WTC11 (cell line): ENCODE data around the gene RBM24. TPM values are rescaled to one million over a fixed set of nuclear protein-coding genes. Genes with fewer than 3 reads are reported as not detected.

ENCODE experiments used
- ATAC-seq: fragments of 200-7000 bp; cut with Tn5 transposase; 2 replicates; pipeline ENCODE4 v1.10.0; 2021; ENCODE audit warnings: mild to moderate bottlenecking, moderate library complexity
- CTCF ChIA-PET: fragments of 300-600 bp; sonication (Branson Sonifier 250); formaldehyde crosslinking; loops from one replicate; lab custom pipeline; 2021; ENCODE audit warnings: antibody characterized with exemption; lab: Charles Lee
- POLR2A ChIA-PET: fragments of 350-600 bp; sonication (Branson Sonifier 250); formaldehyde crosslinking; loops from one replicate; lab custom pipeline; 2021; ENCODE audit warnings: antibody characterized with exemption; lab: Charles Lee
- DNase-seq: peaks from one replicate; pipeline ENCODE4 v3.0.0; 2021; ENCODE audit warnings: low spot score
- H3K27ac Mint-ChIP-seq: 2 replicates; pipeline ENCODE4 v1.8.0; 2021; ENCODE audit warnings: mixed read lengths
- H3K27me3 Mint-ChIP-seq: 2 replicates; pipeline ENCODE4 v1.8.0; 2021; ENCODE audit warnings: low read depth, mild to moderate bottlenecking, moderate library complexity, mixed read lengths
- H3K36me3 Mint-ChIP-seq: 2 replicates; pipeline ENCODE4 v1.8.0; 2021; ENCODE audit warnings: mixed read lengths
- H3K4me1 Mint-ChIP-seq: 2 replicates; pipeline ENCODE4 v1.8.0; 2022; ENCODE audit warnings: mixed read lengths
- H3K4me3 Mint-ChIP-seq: 2 replicates; pipeline ENCODE4 v1.8.0; 2021; ENCODE audit warnings: mild to moderate bottlenecking, moderate library complexity, mixed read lengths
- H3K9me3 Mint-ChIP-seq: 2 replicates; pipeline ENCODE4 v1.8.0; 2021; ENCODE audit warnings: mixed read lengths
- ATF1 ChIP-seq: sonication (generic); formaldehyde crosslinking; IDR thresholded peaks from 2 replicates; pipeline ENCODE4 v1.8.1; 2023; ENCODE audit warnings: mild to moderate bottlenecking, moderate library complexity, missing genetic modification reagents
- CBFB ChIP-seq: sonication (generic); formaldehyde crosslinking; IDR thresholded peaks from 2 replicates; pipeline ENCODE4 v1.8.1; 2022; ENCODE audit warnings: mild to moderate bottlenecking, low read depth, missing genetic modification reagents
- CREB1 ChIP-seq: sonication (generic); formaldehyde crosslinking; IDR thresholded peaks from 2 replicates; pipeline ENCODE4 v1.8.0; 2023; ENCODE audit warnings: mild to moderate bottlenecking, missing genetic modification reagents
- ELF4 ChIP-seq: sonication (generic); formaldehyde crosslinking; IDR thresholded peaks from 2 replicates; pipeline ENCODE4 v1.8.1; 2022; ENCODE audit warnings: low read depth, mild to moderate bottlenecking, moderate library complexity, missing genetic modification reagents
- ETV6 ChIP-seq: sonication (generic); formaldehyde crosslinking; IDR thresholded peaks from 2 replicates; pipeline ENCODE4 v1.8.1; 2022; ENCODE audit warnings: mild to moderate bottlenecking, missing genetic modification reagents
- JUN ChIP-seq: sonication (generic); formaldehyde crosslinking; IDR thresholded peaks from 2 replicates; pipeline ENCODE4 v1.8.0; 2023; ENCODE audit warnings: mild to moderate bottlenecking, missing genetic modification reagents
- NFATC4 ChIP-seq: fragments of 250-450 bp; sonication (Bioruptor Pico); IDR thresholded peaks from 2 replicates; pipeline ENCODE4 v1.9.0; 2021; ENCODE audit warnings: mild to moderate bottlenecking
- SMAD4 ChIP-seq: sonication (generic); formaldehyde crosslinking; IDR thresholded peaks from 2 replicates; pipeline ENCODE4 v1.8.0; 2022; ENCODE audit warnings: mild to moderate bottlenecking, missing genetic modification reagents
- SP1 ChIP-seq: sonication (generic); formaldehyde crosslinking; conservative IDR thresholded peaks from 2 replicates; pipeline ENCODE4 v1.8.1; 2022; ENCODE audit warnings: missing genetic modification reagents
- ZBTB21 ChIP-seq: sonication (generic); formaldehyde crosslinking; IDR thresholded peaks from 2 replicates; pipeline ENCODE4 v1.8.1; 2023; ENCODE audit warnings: mild to moderate bottlenecking, missing genetic modification reagents, borderline replicate concordance
- ZNF232 ChIP-seq: sonication (generic); formaldehyde crosslinking; IDR thresholded peaks from 2 replicates; pipeline ENCODE4 v1.8.0; 2022; ENCODE audit warnings: mild to moderate bottlenecking, missing genetic modification reagents
- ZNF263 ChIP-seq: sonication (generic); formaldehyde crosslinking; IDR thresholded peaks from 2 replicates; pipeline ENCODE4 v1.8.1; 2022; ENCODE audit warnings: low read depth, mild to moderate bottlenecking, moderate library complexity, missing genetic modification reagents
- ZNF423 ChIP-seq: fragments of 250-450 bp; sonication (Bioruptor Pico); IDR thresholded peaks from 2 replicates; pipeline ENCODE4 v2.1.2; 2022; ENCODE audit warnings: mild to moderate bottlenecking, moderate library complexity
- ZNF671 ChIP-seq: fragments of 250-450 bp; sonication (Bioruptor Pico); IDR thresholded peaks from 2 replicates; pipeline ENCODE4 v1.8.0; 2021; ENCODE audit warnings: mild to moderate bottlenecking
- total RNA-seq: library from RNA; stranded (reverse); gene quantifications from 3 replicates; pipeline ENCODE4 v1.2.3, GENCODE V29; 2021
- TF ChIP-seq, protein P1 (sequence below): sonication (generic); formaldehyde crosslinking; IDR thresholded peaks from 2 replicates; pipeline ENCODE4 v1.8.0; 2022; ENCODE audit warnings: mild to moderate bottlenecking, missing genetic modification reagents
- TF ChIP-seq, protein P2 (sequence below): fragments of 250-450 bp; sonication (Bioruptor Pico); conservative IDR thresholded peaks from 2 replicates; pipeline ENCODE4 v1.9.0; 2021; ENCODE audit warnings: mild to moderate bottlenecking
- TF ChIP-seq, protein P3 (sequence below): fragments of 250-450 bp; sonication (Bioruptor Pico); IDR thresholded peaks from 2 replicates; pipeline ENCODE4 v1.8.0; 2021; ENCODE audit warnings: mild to moderate bottlenecking
- TF ChIP-seq, protein P4 (sequence below): fragments of 250-450 bp; sonication (Bioruptor Pico); IDR thresholded peaks from 2 replicates; pipeline ENCODE4 v2.1.2; 2022; ENCODE audit warnings: mild to moderate bottlenecking, moderate library complexity
- TF ChIP-seq, protein P5 (sequence below): fragments of 250-450 bp; sonication (Bioruptor Pico); IDR thresholded peaks from 2 replicates; pipeline ENCODE4 v1.9.0; 2021; ENCODE audit warnings: mild to moderate bottlenecking
- TF ChIP-seq, protein P6 (sequence below): sonication (generic); formaldehyde crosslinking; IDR thresholded peaks from 2 replicates; pipeline ENCODE4 v1.8.0; 2022; ENCODE audit warnings: mild to moderate bottlenecking, missing genetic modification reagents
- TF ChIP-seq, protein P7 (sequence below): sonication (generic); formaldehyde crosslinking; IDR thresholded peaks from 2 replicates; pipeline ENCODE4 v1.8.1; 2023; ENCODE audit warnings: mild to moderate bottlenecking, missing genetic modification reagents

The RBM24 gene
- total RNA-seq, 1 experiment from 2014 or later: 0.63 TPM

DNA sequence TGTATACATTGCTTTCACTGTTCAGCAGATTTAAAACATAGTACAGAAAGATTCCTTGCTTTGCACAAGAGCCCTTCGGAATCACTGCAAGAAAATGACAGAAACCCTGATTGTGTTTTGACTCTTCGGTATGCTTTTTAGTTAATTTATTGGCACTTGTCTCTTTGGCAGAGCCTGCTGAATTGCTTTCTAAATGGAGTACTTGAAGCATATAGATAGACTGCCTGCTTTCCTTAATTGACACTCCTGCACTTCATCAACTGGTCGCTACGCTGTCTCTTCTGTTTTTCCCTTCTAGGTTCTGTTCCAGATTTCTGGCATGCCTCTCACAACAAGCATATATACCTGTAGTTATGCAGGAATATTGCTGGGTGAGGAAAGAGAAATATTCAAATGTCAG is 22.4 kb upstream of the RBM24 start (continued):
- TF ChIP-seq, protein P1, sequence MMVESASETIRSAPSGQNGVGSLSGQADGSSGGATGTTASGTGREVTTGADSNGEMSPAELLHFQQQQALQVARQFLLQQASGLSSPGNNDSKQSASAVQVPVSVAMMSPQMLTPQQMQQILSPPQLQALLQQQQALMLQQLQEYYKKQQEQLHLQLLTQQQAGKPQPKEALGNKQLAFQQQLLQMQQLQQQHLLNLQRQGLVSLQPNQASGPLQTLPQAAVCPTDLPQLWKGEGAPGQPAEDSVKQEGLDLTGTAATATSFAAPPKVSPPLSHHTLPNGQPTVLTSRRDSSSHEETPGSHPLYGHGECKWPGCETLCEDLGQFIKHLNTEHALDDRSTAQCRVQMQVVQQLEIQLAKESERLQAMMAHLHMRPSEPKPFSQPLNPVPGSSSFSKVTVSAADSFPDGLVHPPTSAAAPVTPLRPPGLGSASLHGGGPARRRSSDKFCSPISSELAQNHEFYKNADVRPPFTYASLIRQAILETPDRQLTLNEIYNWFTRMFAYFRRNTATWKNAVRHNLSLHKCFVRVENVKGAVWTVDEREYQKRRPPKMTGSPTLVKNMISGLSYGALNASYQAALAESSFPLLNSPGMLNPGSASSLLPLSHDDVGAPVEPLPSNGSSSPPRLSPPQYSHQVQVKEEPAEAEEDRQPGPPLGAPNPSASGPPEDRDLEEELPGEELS (CRISPR knock-in tag): no peak
- TF ChIP-seq ETV6 (no peak), SP1 (CRISPR knock-in tag) (no peak), ELF4 (CRISPR knock-in tag) (no peak), CBFB (CRISPR knock-in tag) (no peak), ZNF263 (CRISPR knock-in tag) (no peak), JUN (CRISPR knock-in tag) (no peak)
- TF ChIP-seq, protein P2, sequence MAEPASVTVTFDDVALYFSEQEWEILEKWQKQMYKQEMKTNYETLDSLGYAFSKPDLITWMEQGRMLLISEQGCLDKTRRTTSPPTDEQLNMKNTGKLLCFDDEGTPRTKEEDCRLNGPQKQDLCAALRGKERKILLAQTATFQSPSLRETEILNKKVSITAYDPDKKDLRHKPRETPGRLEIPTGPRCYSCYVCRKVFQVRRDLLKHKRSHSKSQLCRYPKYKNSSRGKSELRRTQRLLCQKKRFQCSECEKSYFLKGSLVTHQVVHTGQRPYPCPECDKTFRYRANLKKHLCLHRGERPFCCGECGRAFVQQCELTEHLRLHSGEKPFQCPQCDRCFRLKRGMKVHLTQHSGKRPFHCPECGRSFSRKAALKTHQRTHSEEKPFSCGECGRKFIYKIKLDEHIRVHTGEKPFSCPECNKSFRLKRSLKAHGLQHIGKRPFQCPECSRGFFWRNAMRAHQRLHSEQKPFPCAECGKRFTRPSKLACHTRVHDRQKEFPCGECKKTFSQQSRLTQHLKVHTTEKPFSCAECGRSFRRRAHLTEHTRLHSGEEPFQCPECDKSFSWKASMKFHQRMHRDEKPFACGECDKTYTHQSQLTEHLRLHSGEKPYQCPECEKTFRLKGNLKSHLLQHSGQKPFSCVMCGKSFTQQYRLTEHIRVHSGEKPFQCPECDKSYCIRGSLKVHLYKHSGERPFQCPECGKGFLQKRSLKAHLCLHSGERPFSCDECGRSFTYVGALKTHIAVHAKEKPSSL: no peak
- TF ChIP-seq, protein P3, sequence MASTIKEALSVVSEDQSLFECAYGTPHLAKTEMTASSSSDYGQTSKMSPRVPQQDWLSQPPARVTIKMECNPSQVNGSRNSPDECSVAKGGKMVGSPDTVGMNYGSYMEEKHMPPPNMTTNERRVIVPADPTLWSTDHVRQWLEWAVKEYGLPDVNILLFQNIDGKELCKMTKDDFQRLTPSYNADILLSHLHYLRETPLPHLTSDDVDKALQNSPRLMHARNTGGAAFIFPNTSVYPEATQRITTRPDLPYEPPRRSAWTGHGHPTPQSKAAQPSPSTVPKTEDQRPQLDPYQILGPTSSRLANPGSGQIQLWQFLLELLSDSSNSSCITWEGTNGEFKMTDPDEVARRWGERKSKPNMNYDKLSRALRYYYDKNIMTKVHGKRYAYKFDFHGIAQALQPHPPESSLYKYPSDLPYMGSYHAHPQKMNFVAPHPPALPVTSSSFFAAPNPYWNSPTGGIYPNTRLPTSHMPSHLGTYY (CRISPR knock-in tag): no peak
- TF ChIP-seq, protein P4, sequence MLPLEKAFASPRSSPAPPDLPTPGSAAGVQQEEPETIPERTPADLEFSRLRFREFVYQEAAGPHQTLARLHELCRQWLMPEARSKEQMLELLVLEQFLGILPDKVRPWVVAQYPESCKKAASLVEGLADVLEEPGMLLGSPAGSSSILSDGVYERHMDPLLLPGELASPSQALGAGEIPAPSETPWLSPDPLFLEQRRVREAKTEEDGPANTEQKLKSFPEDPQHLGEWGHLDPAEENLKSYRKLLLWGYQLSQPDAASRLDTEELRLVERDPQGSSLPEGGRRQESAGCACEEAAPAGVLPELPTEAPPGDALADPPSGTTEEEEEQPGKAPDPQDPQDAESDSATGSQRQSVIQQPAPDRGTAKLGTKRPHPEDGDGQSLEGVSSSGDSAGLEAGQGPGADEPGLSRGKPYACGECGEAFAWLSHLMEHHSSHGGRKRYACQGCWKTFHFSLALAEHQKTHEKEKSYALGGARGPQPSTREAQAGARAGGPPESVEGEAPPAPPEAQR: no peak
- TF ChIP-seq, protein P5, sequence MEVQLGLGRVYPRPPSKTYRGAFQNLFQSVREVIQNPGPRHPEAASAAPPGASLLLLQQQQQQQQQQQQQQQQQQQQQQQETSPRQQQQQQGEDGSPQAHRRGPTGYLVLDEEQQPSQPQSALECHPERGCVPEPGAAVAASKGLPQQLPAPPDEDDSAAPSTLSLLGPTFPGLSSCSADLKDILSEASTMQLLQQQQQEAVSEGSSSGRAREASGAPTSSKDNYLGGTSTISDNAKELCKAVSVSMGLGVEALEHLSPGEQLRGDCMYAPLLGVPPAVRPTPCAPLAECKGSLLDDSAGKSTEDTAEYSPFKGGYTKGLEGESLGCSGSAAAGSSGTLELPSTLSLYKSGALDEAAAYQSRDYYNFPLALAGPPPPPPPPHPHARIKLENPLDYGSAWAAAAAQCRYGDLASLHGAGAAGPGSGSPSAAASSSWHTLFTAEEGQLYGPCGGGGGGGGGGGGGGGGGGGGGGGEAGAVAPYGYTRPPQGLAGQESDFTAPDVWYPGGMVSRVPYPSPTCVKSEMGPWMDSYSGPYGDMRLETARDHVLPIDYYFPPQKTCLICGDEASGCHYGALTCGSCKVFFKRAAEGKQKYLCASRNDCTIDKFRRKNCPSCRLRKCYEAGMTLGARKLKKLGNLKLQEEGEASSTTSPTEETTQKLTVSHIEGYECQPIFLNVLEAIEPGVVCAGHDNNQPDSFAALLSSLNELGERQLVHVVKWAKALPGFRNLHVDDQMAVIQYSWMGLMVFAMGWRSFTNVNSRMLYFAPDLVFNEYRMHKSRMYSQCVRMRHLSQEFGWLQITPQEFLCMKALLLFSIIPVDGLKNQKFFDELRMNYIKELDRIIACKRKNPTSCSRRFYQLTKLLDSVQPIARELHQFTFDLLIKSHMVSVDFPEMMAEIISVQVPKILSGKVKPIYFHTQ (CRISPR knock-in tag): no peak

DNA sequence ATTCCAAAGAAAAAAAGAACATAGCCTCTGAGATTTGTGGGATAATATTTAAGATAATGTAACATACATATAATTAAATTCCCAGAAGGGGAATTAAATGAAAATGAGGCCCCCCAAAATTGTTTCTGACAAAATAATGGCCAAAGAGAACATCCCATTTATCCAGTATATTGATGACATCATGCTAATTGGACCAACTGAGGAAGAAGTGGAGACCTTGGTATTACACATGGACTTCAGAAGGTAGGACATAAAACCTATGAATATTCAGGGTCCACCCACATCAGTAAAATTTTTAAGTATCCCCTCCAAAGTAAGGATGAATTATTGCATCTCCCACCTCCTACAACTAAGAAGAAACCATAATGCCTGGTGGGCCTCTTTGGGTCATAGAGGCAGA is 15.6 kb upstream of the RBM24 start:
- no peak for DNase-seq
- POLR2A ChIA-PET: no interaction called here
- no peaks in the 10 kb centered on the region; the same call in 1 of the 2 replicates for H3K27me3 Mint-ChIP-seq
- no peak overlapping the region for H3K4me3 Mint-ChIP-seq
- ATAC-seq: no peak
- peaks cover 5% of the 10 kb centered on the region; the same call in 1 of the 2 replicates for H3K9me3 Mint-ChIP-seq
- CTCF ChIA-PET: no interaction called here
- no peaks in the 10 kb centered on the region for H3K4me1 Mint-ChIP-seq
- no peak overlapping the region for H3K27ac Mint-ChIP-seq
- no peaks in the 10 kb centered on the region for H3K36me3 Mint-ChIP-seq
- TF ChIP-seq, protein P4: no peak
- TF ChIP-seq, protein P3 (CRISPR knock-in tag): no peak
- TF ChIP-seq SMAD4 (CRISPR knock-in tag) (no peak), CREB1 (CRISPR knock-in tag) (no peak), ATF1 (CRISPR knock-in tag) (no peak), ZNF671 (CRISPR knock-in tag) (no peak), ZNF232 (CRISPR knock-in tag) (no peak), ETV6 (no peak), ZNF423 (CRISPR knock-in tag) (no peak), NFATC4 (CRISPR knock-in tag) (no peak), JUN (CRISPR knock-in tag) (no peak), ZBTB21 (CRISPR knock-in tag) (no peak)
- TF ChIP-seq, protein P6, sequence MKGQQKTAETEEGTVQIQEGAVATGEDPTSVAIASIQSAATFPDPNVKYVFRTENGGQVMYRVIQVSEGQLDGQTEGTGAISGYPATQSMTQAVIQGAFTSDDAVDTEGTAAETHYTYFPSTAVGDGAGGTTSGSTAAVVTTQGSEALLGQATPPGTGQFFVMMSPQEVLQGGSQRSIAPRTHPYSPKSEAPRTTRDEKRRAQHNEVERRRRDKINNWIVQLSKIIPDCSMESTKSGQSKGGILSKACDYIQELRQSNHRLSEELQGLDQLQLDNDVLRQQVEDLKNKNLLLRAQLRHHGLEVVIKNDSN (CRISPR knock-in tag): no peak
- TF ChIP-seq, protein P7, sequence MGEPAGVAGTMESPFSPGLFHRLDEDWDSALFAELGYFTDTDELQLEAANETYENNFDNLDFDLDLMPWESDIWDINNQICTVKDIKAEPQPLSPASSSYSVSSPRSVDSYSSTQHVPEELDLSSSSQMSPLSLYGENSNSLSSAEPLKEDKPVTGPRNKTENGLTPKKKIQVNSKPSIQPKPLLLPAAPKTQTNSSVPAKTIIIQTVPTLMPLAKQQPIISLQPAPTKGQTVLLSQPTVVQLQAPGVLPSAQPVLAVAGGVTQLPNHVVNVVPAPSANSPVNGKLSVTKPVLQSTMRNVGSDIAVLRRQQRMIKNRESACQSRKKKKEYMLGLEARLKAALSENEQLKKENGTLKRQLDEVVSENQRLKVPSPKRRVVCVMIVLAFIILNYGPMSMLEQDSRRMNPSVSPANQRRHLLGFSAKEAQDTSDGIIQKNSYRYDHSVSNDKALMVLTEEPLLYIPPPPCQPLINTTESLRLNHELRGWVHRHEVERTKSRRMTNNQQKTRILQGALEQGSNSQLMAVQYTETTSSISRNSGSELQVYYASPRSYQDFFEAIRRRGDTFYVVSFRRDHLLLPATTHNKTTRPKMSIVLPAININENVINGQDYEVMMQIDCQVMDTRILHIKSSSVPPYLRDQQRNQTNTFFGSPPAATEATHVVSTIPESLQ (CRISPR knock-in tag): no peak
